HL-60 (cell line): Measurements from ENCODE around the gene CYRIA.
A peak's percentile ranks its signal among the peaks of the same experiment; 100 is the strongest.

Source experiments
- DNase-seq, 2 experiments: peaks; one replicate each; pipeline ENCODE4 v3.0.0-alpha.2; 2010 to 2020; ENCODE audit warnings: low read depth in 1 of 2, low spot score in 1 of 2
- H3K27ac ChIP-seq: fragments of 250-450 bp; sonication (Bioruptor Pico); replicated peaks from 2 replicates; pipeline ENCODE4 v1.5.1; 2020; ENCODE audit warnings: mild to moderate bottlenecking, moderate library complexity
- H3K27me3 ChIP-seq: fragments of 250-450 bp; sonication (Bioruptor Pico); 2 replicates; pipeline ENCODE4 v1.5.1; 2021; ENCODE audit warnings: mild to moderate bottlenecking, moderate library complexity; ENCODE audit not compliant: insufficient read depth, poor library complexity, severe bottlenecking
- H3K4me3 ChIP-seq: replicated peaks from 2 replicates; pipeline ENCODE4 v1.5.1; 2011; ENCODE audit warnings: mild to moderate bottlenecking, control low read depth, low read length; ENCODE audit not compliant: insufficient read depth
- GABPA ChIP-seq: IDR thresholded peaks from 2 replicates; pipeline ENCODE4 v1.6.1; 2012; ENCODE audit warnings: low read depth
- POLR2AphosphoS5 ChIP-seq: IDR thresholded peaks from 2 replicates; pipeline ENCODE4 v1.6.1; 2012; ENCODE audit warnings: low read depth
- SPI1 ChIP-seq: IDR thresholded peaks from 2 replicates; pipeline ENCODE4 v1.6.1; 2012; ENCODE audit warnings: low read depth, mild to moderate bottlenecking, borderline replicate concordance
- TF ChIP-seq, protein P1 (sequence below): IDR thresholded peaks from 2 replicates; pipeline ENCODE4 v1.6.1; 2012; ENCODE audit warnings: low read depth; ENCODE audit not compliant: insufficient replicate concordance
- TF ChIP-seq, protein P2 (sequence below): IDR thresholded peaks from one replicate; pipeline ENCODE4 v1.5.1; 2011; ENCODE audit warnings: low read length, control low read depth, inconsistent platforms; ENCODE audit not compliant: insufficient read depth

CYRIA gene

DNA sequence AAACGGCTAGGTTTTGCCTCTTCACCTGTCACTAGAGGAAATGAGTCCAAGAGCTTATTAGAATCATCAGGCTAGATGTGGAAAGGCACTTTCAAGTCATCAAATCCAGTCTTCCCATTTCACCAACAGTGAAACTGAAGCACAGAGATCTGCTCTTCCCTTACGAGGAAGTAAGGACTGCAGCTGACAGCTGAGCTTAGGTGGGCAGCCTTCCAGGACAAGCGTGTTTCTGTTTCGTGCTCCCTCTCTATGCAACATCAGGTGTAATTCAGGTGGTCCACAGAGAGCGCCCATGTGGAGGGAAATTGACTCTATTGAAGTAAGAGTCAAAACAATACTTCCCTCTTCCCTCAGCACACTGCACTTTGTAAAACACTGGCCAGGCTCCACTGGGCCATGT, 5.5 kb downstream of the CYRIA start:
- no peak overlapping the region for H3K27ac ChIP-seq
- TF ChIP-seq, protein P1, sequence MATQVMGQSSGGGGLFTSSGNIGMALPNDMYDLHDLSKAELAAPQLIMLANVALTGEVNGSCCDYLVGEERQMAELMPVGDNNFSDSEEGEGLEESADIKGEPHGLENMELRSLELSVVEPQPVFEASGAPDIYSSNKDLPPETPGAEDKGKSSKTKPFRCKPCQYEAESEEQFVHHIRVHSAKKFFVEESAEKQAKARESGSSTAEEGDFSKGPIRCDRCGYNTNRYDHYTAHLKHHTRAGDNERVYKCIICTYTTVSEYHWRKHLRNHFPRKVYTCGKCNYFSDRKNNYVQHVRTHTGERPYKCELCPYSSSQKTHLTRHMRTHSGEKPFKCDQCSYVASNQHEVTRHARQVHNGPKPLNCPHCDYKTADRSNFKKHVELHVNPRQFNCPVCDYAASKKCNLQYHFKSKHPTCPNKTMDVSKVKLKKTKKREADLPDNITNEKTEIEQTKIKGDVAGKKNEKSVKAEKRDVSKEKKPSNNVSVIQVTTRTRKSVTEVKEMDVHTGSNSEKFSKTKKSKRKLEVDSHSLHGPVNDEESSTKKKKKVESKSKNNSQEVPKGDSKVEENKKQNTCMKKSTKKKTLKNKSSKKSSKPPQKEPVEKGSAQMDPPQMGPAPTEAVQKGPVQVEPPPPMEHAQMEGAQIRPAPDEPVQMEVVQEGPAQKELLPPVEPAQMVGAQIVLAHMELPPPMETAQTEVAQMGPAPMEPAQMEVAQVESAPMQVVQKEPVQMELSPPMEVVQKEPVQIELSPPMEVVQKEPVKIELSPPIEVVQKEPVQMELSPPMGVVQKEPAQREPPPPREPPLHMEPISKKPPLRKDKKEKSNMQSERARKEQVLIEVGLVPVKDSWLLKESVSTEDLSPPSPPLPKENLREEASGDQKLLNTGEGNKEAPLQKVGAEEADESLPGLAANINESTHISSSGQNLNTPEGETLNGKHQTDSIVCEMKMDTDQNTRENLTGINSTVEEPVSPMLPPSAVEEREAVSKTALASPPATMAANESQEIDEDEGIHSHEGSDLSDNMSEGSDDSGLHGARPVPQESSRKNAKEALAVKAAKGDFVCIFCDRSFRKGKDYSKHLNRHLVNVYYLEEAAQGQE: no peak
- no peak for TF ChIP-seq SPI1
- no peak for TF ChIP-seq POLR2AphosphoS5
- TF ChIP-seq, protein P2, sequence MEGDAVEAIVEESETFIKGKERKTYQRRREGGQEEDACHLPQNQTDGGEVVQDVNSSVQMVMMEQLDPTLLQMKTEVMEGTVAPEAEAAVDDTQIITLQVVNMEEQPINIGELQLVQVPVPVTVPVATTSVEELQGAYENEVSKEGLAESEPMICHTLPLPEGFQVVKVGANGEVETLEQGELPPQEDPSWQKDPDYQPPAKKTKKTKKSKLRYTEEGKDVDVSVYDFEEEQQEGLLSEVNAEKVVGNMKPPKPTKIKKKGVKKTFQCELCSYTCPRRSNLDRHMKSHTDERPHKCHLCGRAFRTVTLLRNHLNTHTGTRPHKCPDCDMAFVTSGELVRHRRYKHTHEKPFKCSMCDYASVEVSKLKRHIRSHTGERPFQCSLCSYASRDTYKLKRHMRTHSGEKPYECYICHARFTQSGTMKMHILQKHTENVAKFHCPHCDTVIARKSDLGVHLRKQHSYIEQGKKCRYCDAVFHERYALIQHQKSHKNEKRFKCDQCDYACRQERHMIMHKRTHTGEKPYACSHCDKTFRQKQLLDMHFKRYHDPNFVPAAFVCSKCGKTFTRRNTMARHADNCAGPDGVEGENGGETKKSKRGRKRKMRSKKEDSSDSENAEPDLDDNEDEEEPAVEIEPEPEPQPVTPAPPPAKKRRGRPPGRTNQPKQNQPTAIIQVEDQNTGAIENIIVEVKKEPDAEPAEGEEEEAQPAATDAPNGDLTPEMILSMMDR: no peak
- TF ChIP-seq GABPA: no peak
- no peak for DNase-seq

DNA sequence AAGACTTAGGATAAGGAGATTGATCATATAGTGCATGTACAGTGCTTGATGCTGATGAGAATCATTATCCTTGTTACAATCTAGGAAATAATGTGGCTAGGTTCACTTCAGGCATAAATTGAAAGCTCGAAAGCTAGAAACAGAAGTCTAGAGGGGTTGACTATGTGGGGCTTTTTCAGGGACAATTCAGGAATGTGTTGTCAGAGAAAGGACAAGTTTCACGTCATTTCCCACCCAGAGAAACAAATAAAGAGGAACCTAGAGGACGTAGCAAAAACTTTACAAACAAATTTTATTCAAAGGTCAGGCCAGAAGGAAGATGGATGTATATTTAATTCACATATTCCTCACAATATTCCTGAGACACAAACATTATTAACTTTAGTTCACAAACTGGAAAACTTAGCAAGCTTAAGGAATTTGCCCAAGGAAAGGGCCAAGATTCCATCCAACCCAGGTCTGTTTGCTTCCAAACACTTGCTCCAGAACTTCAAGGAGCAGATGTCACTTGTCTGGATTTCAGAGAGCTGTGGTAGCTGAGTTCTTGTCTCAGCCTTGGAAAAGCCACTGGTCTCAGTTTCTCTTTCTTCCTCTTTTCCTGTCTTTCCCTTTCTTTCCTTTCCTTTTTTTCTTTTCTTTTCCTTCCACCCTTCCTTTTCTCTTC, 7.4 kb downstream of the CYRIA start:
- TF ChIP-seq GABPA (no peak), POLR2AphosphoS5 (no peak)
- DNase-seq: no peak
- no peaks in the 10 kb centered on the region for H3K27me3 ChIP-seq
- no peak overlapping the region; the same call in 1 of the 2 replicates for H3K27ac ChIP-seq
- H3K4me3 ChIP-seq: no peak overlapping the region

More for the DNA sequence above, 5.5 kb downstream of the CYRIA start:
- no peak overlapping the region for H3K4me3 ChIP-seq
- no peaks in the 10 kb centered on the region for H3K27me3 ChIP-seq

GRCh38 chr2:16657671-16658070, 8.0 kb downstream of the CYRIA start:
- DNase-seq: no peak
- Histone ChIP-seq H3K4me3 (no peak overlapping the region), H3K27me3 (no peaks in the 10 kb centered on the region), H3K27ac (no peak overlapping the region; the same call in 1 of the 2 replicates)
- TF ChIP-seq GABPA: no peak

DNA sequence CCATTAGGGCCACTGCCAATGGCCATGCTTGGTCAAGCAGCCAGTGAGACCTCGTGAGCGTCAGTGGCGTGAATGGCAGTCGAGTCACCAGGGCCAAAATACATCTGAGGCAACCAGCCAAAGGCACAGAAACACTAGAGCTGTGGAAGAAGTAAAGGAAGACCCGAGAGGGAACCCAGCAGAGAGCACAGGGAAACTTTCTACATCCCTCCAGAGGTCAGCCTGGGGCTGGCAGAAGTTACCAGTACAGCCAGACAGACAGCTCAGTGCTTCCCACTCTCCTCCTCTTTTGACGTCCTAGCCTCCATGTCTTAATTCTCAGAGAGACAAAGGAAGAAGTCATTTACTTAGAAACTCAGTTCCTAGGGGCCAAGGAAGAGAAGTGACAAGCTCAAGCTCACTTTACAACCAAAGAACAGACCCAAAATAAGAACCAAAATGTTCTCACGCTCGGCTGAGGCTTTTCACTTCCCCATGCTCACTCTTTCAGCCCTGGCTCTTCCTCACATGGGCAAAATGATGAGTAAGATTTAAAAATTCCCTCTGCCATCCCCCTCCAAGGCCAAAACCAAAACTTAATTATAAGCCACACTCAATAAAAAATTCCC, 8.7 kb downstream of the CYRIA start:
- H3K27ac ChIP-seq: peak overlapping the region; percentile 21
- no peak overlapping the region for H3K4me3 ChIP-seq
- no peaks in the 10 kb centered on the region for H3K27me3 ChIP-seq
- DNase-seq: peak; percentile 45 to 63
- TF ChIP-seq, protein P1: no peak
- no peak for TF ChIP-seq GABPA
- peak; percentile 67; the same call in 1 of the 2 replicates for TF ChIP-seq SPI1

DNA sequence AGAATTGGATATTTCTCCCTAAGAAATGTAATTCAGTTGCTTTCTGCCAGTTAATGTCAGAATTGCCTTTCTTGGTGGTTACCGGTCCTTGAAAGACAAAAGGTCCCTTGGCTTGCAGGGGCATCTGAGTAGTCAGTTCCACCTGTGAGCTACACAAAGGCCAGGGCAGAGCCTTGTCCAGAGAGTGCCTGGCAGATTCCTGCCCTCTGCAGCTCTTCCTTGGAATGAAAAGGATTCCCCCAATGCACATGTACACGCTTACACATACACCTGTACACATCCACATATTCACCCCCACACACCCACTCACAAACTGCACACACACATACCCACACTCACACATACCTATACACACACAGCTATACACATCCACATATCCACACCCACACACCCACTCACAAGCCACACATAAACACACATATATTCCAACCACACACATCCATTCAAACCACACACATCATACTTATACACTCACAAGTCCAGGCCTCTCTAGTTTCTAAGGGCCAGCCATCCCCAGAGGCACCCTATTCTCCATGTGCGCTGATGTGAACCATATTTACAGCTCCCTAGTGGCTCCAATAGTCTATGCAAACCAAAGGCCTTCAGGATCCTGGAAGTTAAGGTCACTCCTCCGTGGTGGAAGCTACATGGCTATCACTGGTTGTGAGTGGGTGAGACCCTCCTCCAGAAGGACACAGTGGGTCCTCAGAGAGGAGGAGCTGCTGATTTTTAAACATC, 9.6 kb downstream of the CYRIA start:
- H3K27me3 ChIP-seq: no peaks in the 10 kb centered on the region
- no peak overlapping the region for H3K4me3 ChIP-seq
- H3K27ac ChIP-seq: peak overlapping the region; percentile 58
- DNase-seq: no peak
- TF ChIP-seq SPI1: no peak
